Limb (tissue), 2 donors: Measurements from ENCODE around the gene ATP8A1.

Experiments used
- DNase-seq, 2 donors: peaks; one replicate each; pipeline ENCODE4 v3.0.0-alpha.2; 2016; ENCODE audit errors: extremely low spot score in 2 of 2

ATP8A1 gene

DNA sequence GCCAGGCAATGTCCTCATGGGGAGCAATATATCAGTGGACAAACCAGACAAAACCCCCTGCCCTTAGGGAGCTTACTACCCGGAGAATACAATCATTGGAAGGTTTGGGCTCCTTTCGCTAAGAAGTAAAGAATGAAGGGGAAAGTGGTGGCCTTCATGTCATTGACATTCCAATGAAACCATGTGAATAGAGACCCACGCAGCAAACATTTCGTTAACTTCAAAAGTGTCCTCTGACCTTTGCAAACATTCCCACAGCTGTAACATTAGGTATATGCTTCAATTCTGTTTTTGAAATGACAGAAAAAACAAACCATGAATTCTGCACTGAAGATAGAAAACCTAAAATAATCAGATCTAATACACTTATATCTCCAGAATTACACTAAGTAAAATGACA, 7.0 kb downstream of the ATP8A1 start:
- no peak for DNase-seq

DNA sequence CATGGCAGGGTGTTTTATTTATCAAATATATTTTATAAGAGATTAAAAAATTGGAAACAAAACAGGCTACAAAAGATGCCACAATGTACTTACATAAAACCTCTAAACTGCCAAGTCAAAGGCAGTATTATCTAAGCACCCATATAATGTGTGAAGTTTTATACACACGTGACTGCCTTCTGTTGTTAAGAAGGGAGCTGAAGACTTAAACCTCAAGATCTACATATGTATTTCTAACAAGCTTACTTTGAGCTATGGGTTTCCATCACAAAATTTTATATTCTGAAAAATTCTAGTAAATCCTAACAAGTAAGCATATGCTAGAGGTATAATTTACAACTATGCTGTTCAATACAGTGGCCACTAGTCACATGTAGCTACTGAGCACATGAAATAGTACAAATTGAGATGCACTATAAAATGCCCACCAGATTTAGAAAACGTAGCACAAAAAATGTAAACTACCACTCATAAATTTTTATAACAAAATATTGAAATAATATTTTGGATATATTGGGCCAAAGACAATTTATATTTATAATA, 9.8 kb downstream of the ATP8A1 start:
- DNase-seq = no peak

DNA sequence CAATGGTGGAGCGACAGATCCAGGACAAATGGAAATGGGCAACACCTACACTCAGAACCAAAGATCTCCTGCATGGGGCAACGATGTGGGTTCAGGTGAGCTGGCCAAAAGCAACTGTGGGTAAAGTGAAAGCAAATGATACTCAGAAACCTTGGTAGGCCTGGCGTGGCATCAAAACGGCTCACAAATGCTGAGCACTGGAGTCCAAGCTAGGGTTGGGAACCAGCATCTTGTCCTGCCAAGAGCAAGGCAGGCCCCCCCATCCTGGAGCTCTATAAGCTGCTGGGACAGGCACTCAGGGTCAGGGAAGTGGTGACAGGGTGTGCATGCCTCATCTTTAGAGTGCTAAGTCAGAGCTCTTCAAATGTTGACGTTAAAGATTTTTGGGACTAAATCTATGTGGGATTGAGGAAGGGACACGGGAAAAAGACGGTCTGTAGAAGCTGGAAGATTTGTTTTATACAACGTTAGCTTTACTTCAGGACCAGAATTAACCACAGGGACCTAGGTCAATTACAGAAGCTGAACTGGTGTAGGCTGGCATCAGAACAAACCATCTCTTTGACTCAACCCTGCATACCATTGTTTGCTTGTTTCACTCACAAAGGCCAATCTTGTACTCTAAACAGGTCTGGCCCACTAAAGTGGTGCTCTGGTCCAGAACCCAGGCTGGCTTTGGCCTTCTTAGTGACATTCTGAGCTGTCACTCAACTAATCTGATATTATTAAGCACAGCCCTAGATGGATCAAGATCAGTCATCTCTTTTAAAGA, 10.7 kb downstream of the ATP8A1 start:
- DNase-seq = no peak

DNA sequence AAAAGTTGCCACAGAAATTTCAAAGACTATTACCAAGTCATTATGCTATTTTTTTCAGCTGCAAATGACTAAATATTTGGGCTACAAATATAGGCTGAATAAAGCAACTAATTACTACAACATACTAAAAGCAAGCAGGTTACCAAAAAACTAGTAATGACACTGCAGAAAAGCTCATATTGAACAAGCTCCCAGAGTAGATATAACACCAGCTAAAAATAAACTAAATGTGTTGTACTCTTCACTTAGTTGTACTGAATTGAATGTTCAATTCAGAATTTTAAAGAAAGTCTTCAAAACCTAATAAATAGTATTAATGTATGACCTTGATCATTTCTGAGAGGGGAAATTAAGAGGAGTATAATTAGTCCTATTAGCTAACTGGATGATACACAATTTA, 12.0 kb downstream of the ATP8A1 start:
- DNase-seq = no peak

DNA sequence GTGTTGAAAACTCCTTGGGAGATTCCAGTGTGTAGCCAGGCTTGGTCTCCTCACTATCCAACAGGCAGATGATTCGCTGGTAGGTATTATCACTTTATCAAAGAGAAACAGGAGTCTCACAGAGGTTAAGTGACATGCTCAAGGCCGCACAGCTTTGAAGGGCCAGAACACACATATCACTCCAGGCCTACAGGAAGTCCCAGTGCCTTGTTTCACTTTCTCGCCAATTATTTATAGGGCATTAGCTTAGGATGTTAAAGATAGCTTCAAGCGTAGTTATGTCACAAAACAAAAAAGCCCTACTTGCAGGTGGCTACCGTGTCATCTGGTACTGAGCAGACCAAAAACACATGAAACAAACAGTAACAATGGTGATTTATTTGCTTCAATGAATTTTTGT, 13.2 kb downstream of the ATP8A1 start:
- no peak for DNase-seq

DNA sequence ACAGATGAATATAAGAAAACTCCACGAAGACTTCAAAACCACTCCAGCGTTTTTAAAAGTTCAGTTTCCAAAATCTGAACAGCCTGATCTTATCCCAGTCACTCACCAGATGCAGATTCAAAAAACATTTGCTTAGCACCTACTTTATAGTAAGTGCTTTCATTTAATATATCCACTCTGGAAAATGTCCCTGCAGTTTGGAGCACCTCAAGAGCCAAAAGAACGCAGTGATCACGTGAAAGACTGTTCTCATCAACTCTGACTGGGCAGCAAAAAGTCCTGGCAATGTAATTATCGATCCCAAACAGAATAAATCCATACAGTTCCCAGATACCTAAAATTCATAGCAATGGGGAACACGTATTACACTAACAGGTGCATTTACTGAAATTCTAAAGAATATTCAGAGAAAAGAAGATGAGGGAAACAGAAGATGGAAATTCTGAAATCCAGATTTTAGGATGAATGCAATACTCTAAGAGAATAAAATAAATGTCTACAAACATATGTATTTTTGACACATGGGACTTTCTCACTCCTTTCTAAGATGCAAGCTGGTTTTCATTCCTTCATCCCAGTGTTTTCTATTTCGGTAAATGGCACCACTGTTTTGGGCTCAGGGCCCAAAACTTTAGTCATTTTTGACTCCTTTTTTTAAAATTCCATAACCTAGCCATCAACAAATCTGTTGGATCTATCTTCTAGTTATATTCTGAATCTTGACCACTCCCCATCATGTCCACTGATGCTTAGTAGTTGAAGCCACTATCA, 13.9 kb downstream of the ATP8A1 start:
- DNase-seq = no peak

DNA sequence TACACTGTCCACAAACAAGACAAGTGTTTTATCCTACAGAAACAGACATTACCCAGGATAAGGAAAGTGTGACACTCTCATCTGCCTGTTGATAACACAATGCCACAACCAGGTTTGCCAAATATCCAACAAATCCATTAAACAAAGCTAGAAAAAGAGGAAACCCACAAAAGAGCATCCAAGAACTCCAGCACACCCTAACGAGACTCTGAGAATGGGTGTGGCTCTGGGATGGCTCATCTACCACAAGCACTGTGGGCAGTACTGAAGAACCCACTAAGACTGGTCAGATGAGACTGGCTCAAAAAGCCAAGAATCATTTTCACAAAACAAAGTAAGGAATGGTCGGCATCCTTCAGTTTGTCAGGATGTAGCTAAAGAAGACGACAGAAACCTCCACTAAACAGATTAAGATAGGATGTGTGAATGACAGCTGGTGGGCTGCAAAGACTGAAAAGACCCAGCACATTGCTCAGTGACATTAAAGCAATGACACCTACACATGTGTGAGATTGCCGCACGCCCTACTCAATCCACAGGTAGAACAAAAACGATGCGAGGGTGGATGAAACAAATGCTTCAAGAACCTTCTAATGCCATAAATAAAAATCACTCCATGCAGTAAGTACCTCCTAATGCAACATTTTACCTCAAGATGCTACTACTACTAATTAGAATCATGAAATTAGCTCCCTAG, 14.7 kb downstream of the ATP8A1 start:
- no peak for DNase-seq

DNA sequence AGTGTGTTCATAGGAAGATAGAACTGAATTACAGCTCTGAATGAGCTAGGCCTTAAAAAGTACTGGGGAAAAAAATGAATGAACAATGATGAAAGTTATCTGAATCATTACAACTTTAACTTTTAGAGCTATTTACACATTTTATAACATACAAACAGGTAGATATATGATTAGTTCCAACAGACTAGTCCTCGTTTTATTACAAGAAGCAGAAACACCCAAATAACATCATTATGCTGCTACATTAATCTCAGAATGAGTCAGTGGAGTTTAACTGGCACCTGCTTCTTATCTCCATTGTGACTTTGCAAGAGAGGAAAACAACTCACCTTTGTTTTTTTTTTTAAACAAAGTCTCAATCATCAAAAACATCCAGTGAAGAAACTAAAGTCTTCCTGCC, 15.2 kb downstream of the ATP8A1 start:
- DNase-seq = no peak

DNA sequence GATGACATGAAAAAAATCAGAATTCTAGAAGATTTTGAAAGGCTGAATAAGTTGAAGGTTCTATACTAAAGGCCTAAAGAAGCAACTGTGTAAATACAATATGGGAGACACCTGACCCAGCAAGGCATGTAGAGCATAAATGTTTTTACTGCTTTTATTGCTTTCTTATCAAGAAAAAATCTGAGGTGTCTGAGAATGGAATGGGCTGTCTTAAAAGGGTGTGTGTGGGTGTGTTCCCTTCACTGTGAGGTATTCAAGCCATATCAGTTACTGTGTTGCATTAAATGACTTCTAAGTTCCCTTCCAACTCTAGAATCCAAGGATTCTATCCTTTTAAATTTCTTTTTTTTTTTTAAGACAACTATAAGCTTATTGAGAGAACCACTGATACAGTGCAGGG, 15.7 kb downstream of the ATP8A1 start:
- no peak for DNase-seq

DNA sequence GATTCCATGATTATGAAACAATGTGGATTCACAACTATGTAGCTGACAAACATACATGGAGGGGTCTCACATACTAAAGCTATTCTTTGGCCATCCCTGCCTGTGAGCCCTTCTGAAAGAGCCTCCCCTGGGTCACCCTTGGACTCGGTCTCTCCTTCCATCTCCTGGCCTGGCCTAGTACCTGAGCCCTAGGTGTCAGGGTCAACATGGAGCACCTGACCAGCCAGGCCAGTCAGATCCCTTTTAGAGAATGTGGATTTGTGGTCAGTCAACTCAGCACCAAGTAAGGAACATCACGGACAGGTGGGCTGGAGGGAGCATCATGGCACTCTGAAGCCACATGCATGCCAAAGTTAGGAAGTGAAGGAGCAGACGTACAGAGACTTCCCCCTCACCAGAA, 16.3 kb downstream of the ATP8A1 start:
- no peak for DNase-seq

DNA sequence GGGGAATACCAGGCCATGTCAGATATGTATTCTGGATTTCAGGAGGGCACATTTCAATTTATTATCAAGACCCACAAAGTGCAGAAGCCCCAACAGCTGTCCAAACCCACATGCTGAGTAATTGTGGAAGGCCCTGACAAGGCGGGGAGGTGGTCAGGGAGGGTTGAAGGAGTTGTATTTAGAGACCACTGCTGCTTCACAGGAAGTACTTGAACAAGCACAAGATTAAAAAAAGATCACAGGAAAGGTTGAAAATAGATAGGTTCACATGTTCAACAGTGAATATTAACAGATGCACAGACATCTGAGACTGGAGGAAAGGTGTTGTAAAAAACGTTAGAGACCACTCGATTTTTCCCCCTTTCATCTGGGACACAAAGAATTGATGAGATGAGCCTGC, 17.9 kb downstream of the ATP8A1 start:
- DNase-seq = no peak

DNA sequence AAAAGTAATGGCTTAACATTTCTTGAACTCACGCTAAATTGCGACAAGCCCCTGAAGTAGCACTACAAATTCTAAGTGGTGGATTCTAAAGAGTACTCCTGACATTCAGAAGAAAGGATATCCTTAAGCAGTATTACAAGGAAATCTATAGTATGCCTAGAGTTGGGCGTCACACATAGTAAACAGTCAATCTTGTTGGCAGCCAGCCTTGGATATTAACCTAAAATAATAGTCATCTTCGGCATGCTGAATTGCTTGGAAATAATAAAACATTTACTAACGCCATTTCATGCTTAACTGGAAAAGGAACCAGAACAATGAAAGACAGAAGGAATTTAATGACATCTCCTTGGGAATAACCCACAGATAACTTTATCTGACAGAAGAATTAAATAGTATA, 18.6 kb downstream of the ATP8A1 start:
- no peak for DNase-seq

DNA sequence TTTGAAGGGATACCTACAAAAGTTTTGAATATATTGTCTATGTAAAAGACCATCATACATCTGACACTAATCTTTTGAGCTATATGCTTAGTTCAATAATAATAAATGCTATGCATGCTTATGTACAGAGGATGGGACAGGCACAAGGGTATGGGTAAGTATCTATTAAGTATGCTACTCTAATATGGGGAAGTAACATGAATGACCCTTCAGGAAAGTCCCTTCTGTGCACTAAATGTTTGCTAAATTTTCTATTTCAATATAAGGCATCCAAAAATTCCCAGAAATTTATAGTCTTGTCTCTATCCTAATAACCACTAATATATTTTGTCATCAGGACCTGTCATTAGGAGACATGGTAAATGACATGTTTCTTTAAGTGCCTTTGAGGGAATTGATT, 19.0 kb downstream of the ATP8A1 start:
- DNase-seq = no peak

DNA sequence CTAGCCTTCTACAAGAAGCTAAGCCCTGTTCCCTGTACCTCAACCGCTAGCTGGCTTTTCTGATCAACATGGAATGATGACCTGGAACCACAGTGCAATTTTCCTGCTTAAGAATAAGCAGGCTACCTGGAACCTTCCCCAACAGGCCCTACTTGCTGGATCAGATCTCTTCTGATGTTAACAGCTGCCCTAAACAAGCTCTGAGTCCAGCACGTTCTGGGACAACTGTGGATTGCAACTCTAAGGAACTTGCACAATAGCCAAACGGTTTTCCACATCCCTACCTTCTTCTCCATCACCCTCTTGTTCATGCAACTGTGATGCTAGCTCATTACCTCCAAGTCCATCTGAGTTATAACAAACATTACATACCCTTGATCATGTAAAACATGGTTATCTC, 19.8 kb downstream of the ATP8A1 start:
- no peak for DNase-seq

DNA sequence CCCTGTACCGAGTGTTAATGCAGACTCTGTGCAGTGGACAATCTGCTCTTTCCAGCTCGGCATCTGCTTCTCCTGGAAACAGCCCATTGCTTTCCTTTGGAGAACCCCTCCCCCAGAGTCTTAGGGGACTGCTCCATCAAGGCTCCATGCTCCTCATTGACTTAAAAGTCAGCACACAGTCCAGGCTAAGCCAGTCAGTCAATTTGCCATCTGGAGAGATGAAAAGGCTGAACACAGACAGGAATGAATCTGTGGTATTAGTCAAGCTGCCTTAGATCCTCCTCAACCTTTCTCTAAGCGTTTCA, 20.3 kb downstream of the ATP8A1 start:
- DNase-seq = peak in 1 of 2 donors; percentile 28

DNA sequence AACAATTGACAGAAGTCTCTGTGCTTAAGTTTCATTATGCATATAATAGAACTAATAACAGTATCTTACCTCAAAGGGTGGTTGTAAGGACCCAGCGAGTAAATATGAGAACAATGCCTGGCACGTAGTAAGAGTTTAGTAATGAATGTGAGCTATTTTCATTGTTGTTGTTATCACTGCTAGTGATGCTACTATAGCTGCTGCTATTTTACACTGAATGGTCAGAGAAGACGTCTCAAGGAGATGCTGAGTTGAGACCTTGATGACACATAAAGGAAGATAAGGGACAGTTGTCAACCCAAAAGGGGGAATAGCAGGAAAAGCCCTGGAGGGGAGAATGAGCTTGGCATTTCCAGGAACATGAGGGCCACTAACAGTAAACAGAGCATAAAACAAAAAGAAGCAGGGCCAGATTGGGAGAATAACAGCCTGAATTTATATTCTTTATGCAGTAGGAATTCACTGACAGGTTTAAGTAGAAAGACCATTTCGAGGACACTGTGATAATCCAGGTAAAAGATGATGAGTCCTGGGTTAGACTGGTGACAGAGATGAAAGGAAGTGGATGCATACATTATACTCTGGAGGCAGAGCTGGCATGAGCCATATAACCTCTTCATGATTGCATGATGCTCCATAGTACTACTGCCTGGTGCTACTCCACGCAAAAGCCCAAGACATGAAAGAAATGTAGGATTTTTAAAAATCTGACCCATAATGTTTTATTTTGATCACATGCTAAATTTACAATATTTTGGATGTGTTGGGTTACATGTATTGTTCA, 23.1 kb downstream of the ATP8A1 start:
- DNase-seq = no peak

DNA sequence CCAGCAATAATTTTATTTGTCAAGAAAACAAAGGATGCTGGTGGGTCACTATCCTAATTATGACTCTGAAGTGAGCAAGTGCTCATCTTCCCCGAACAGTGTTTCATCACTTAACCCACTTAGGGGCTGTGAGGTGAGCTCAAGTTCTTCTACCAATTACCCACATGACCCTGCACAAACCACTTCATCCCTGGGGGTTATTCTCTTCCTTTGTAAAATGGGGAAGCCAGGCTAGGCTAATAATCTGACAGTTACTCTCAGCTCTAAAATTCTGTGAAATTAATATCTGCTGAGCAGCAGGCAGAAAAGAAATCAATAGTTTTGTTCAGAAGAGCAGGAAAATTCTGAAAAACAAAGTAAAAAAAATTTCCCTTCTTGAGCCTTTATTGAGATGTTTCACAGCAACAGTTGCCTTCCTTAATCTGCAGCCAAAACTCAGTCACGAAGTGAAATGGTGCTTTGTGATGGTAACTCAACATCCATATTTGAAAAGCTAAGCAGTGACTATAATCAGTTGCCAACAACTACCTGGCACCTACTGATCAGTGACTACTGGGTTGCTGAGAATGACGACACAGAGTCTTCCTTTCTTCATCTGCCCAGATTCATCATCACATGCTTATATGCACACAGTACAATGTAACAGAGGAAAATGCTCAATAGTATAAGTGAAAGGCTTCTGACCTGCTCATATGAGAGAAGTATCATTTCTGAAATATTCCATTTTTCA, 24.1 kb downstream of the ATP8A1 start:
- no peak for DNase-seq

DNA sequence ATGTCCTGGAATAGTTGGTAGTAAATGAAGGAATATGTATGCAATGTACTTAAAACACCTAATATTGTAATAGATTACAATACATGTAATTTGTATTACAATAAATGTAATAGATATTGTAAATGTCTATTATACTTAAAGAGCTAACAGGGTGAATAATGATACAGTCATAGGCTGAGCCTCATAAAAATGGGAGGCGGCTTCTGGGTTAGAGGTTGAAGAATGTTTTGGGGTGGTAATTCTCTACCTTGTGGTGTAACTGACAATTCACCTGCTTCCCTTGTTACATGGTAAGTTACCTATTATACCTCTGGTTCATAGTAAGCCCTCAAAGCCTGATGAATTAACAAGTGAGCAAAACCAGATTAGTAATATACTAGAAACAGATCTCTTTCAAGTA, 26.0 kb downstream of the ATP8A1 start:
- DNase-seq = no peak

DNA sequence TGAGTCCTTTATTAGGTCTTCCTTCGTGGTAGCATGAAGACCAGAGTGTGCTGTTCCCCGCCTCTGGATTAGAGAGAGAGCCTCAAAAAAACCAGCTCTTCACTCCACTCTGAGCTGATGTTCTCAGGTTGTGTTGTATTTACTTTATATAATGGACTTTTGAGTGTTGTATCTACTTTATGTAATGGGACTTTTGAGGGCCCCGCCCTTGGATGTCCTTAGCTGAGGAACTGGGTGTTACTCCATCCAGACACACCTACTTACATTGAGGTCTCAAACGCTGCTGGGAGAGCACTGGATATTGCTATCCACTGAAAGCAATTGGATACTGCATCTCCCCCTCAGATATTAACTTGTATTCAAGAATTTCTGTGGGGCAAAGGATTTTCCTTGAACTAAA, 28.2 kb downstream of the ATP8A1 start:
- DNase-seq = no peak

DNA sequence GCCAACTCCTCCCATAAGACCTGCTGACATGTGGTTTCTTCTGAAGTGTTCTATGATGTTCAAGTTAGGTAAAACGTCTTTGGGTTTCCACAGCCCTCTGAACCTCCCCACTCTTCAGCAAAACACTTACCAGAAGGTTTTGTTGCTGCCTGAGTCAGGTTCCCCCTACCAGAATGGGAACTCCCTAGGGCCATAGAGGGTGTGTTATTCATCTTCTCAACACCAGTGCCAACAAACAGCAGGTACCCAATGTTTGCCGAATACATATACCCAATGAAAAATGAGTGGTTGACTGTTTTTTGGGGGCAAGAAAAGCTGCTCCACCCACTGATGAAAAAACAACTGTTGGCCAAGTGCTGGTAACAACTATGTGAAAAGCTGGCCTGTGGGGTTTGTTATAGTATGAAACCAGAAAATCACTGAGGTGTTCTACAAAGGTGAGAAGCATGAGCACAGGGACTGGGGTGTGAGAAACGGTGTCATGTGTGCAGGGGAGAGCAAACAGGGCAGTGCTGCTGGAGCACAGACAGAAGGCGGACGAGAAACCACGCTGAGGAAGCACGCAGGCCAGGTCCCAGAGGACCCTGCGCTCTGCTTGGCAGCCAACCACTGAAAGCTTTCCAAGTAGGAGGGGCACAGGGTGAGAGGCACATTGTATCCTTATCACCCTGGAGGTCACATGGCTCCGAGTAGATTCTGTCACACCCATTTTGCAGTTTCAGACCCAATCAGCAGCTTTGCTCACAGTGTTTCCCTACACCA, 28.8 kb downstream of the ATP8A1 start:
- no peak for DNase-seq
